HG02642 (cell line): ENCODE measurements around the gene TTC28.

ENCODE experiments used
- ATAC-seq: cut with Tn5 transposase; IDR thresholded peaks from one replicate; pipeline ENCODE4 v1.9.1; 2021; ENCODE audit warnings: mild to moderate bottlenecking; ENCODE audit not compliant: unreplicated experiment, poor library complexity

The TTC28 gene

DNA sequence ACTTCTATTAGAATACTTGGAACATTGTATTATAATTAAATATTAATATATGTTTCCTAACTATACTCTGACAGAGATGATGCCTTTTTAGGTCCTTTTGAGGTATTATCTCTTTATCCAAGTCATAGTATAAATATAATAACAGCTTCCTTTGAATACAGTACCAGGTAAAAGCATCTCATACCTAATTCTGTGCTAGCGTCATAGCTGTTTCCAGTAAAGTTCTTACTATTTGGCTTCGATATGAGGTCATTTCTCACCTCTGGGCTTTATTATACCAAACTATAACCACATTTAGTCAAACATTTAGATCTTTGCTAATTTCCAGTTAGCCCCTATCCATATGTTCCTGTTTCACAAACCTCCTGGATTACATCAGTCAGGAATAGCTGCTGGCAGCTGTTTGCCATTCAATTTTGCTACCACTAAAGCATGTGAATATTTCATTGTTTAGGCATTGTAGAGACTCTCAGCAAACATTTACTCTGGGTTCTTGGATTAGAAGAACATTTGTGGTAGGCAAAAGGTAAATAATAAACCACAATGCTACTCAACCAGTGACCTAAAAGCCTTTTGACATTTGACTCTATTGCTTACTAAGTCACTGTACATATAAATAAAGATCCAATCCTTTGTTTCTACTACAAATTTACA lies 255.1 kb downstream of the TTC28 start:
- ATAC-seq: no peak

DNA sequence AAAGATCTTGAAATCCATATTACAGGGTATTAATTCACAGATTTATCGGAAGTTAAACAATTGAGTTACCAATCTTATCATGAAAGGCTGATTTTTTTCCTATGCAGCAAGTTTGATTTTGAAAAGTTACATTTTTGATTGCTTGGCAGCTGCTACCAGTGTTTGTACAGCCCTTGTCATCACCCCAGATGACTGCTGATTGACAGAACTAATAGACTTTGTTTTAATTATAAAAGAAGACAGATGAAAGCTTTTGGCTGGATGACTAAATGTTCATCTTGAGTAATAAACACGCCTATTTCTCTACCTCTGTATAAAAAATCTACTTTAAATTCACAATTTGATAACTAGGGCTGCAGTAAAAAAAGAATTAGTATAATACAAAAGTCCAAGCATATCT lies 259.7 kb downstream of the TTC28 start:
- ATAC-seq: no peak

DNA sequence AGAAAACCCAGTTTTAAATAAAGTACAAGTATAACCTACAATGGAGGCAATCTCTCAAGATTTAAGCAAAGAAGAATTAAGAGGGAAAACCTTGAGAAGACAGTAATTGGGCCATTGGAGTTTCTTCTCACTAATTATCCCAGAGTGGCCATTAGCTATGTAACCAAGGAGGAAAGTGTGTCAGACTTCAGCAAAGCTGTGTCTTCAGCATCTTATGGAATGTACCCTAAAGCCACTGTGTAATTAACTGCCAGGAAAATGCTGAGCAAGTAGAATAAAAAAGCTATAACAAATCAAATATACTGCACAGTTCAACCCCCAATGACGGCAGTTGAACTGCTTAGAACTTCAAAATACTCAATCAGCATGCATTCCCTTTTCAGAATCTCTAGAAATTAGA lies 261.6 kb downstream of the TTC28 start:
- no peak for ATAC-seq

DNA sequence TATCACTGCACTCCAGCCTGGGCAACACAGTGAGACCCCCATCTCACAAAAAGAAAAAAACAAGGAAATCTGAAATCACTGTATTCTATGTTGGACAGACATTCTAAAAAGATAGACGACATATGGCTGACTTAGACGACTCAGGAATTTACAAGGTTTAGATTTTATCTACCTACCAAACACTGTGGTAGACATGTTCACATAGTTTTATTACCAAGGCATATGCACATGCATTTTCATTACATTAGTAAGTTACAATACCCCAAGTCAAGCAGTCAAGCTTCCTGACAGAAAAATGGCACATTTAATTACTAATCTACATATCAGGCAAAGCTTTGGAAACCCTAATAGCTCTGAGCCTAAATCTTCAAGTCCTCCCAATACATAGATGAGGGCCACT lies 262.2 kb downstream of the TTC28 start:
- ATAC-seq: no peak

DNA sequence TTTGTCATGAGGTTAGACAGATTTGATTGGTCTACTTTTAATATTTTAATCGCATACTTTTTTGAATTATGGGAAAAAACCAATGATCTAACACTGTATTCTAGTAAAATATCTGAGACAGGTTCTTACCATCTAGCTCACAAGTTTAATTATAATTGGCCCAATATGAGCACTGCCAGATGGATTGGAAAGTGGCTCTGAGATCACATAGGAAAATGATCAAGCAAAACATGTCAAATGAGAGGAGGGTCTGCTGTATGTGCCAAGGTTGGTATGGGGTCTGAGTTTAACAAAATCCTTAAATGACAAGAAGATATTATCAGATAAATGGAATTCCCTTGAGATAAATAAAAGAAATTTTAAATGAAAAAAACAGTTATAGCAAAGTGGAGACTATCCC lies 264.7 kb downstream of the TTC28 start:
- no peak for ATAC-seq

DNA sequence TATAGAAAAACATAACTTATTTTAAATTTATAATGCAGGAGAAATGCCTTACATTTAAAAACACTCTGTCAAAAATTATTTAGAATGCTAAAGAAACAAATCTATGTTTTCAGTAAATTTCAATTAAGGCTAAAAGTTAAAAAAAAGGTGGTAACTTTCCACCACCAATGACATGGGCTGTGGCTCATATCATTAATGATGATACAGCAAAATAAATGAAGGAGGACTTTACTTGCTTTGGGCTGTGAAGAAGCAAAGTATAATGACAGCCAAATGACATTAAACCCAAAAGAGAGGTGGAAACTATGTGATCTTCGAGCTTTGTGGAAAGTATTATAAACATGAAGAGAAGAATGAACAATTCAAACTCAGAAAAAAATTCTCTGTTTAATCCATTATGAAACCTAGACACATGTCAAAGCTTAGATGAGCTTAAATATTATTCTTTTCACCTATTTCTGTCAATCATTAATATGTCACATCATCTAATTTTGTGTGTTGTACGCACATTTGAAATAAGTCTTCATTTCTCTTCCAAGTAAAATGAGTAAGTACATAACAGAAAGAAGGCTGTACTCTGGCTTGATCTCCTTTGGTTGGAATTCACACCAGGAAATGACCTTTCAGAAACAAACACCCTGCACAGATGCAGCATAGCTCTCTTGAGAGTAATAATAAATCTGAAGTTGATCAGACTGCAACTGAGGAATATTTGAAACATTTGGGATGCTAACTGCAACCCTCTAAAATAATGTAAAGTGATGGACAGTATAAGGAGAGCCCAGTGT lies 265.8 kb downstream of the TTC28 start:
- no peak for ATAC-seq

DNA sequence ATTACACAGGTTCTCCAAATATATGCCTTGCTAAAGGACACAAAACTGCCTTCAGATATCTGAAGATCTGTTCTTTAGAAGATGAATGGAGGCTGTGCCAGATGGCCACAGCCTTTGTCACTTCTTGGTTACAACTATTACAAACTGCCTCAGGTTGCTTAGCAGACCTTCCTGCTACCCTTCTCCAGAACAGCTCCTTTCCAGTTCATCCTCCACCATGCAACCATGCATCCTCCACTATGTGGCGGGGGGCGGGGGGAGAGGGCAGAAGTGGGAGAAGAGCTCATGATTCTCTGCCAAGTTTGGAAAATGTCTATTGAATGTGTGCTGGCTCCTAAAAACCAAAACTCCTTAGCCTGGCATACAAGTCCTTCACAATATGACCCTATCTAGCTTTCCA lies 267.5 kb downstream of the TTC28 start:
- ATAC-seq: no peak

DNA sequence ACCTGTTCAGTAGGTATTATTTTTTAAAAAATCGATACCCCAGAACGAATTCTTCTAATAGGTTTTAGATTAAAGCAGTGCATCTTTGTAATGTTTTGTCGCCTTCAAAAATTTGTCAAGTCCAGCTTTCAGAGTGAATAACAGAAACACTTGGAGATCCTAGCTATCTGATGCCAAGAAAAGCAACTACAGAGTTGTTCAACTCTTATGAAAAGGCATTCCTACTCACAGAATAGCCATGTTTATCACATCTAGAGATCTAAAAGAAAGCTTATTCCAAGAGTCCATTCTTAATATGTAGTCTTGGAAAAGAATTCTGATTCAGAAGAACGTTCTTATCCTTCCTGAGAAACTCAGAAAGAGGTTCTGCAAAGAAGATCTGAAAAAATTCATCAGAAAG lies 268.5 kb downstream of the TTC28 start:
- no peak for ATAC-seq

DNA sequence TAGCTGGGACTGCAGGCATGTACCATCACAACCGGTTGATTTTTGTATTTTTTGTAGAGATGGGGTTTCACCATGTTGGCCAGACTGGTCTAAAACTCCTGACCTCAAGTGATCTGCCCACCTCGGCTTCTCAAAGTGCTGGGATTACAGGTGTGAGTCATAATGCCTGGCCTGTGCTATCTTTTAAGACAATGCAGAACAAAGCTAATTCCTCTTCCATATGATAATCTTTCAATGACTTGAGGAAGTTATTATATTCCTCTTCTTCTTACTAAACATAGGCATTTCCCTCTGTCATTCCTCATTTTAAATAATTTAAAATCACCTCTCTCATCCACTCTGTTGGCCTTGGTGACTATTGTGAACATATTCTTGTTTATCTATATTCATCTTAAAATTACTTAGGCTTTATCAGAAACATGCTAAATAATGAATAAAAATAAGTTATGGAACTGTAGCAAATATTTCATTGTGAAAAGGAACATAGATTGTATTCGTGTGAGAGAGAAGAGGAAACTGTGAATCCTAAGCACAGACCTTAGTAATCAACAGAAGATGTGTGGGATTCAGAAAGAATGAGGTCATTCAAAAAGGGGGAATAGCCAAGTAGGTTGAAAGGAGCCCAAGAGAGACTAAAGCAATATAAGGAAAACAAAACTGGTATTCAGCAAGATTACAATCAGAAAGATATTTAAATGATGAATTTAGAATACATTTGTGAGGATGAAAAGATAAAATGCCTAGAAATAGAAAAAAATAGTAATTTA lies 269.4 kb downstream of the TTC28 start:
- ATAC-seq: no peak

DNA sequence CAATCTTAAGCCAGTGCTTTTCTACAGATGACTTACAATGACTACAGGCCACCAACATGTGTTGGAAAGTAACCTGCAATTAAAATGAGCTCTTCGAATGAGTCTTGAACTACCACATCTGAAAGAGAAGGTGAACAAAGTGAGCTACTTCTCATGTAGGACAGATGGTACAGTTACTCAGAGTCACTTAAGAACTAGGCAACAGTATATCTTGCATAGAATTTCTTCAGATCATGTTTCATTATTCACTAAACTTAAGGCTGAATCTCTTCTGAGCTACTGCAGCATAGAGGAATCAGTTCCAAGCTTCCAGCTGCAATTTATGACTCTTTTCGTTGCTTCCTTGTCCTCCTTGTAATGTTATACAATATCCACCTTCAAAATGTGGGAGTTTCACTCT lies 270.9 kb downstream of the TTC28 start:
- no peak for ATAC-seq

DNA sequence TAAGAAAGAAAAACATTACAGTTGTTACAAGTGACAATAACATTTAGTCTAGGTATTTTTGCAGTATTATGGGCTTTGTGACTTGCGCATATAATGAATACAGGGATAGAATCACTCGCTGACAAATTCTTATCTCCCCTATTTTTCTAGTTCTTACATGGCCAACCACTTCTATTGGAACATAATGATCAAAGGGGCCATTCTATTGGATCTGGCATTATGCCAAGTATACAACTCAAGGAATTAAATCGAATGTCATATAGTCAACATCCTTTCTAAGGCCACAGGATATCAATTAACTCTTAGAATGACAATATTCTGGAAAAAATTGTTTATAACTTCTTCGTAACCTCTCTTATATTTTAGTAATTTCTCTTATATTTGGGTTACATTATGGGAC lies 272.0 kb downstream of the TTC28 start:
- no peak for ATAC-seq

DNA sequence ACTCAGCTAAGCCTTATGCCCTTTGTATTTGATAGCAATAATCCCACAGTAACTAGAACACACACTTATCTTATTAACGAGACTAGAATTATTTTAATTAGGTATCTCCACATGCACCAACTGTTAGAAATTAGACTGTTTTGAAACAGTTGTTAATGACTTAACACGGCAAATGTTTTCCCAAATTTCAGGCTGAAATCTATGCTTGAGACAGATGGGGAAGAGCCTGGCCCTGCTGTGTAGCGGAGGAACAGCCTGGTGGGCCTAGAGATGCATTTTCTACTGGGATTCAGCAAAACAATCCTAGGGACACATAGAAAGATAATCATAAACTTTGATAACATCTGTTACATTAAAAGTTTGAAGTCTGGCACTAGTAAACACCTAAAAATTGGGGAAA lies 273.4 kb downstream of the TTC28 start:
- ATAC-seq: no peak

DNA sequence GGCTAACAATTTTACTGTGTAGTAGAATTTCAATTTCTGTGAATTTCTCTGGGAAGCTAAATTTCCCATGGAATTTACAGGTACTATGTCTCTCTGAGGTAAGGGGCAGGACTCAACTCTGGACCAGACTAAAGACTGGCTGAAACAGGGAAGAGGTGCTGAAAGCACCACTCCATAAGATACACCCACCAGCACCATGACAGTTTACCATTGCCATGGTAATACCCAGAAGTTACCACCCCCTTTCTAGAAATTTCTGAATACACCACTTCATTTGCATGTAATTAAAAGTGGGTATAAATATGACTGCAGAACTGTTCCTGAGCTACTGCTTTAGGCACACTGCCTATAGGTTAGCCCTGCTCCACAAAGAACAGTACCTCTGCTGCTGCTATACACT lies 274.1 kb downstream of the TTC28 start:
- no peak for ATAC-seq

DNA sequence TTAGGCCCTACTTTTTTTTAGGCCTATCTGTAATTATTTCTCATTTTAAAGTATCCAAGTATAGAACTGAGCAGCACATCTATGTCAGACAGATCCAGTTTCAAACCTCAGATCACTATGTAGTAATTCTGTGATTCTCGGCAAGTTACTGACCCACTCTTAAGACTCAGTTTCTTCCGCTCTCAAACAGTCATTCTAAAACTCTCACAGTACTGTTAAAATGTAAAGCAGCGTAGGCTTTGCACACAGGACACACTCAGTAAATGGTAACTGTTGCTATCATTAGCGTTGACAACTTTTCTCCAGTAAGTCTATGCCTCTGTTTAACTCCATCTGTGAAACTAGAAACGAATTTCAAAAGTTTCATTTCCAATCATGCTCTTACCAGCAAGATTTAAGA lies 277.1 kb downstream of the TTC28 start:
- no peak for ATAC-seq

DNA sequence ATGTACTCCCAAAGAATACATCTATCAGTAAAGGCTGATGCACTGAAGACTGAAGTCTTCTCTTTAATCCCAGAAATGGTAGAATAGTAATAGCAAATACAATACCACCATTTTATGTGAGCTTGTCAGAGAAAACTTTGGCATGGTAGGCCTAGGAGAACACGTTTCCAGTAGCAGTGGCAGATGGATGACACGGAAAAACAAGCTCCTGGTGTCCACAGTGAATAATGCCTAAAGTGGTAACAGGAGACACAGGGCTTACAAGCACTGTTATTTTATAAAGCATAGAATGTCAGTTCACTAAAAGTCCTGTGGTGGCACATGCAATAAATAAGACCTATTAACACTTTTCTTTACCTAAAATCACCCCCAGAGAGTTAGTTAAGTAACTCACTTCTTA lies 277.6 kb downstream of the TTC28 start:
- ATAC-seq: no peak

DNA sequence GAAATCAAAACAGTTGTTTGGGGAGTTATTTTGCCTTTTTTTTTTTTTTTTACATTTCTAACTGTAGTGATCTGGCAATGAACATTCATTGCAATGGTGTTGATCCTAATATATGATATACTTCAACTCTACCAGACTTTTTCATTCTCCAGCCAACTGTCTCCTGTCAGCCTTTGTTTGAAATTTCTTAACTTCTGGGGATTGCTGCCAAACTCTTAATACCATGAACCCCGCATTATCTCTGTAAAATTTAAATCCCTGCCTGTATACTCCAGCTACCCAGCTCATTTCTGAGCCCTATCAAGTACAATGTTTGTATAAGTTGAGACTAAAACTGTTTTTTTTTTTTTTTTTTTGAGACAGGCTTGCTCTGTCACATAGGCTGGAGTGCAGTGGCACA lies 280.7 kb downstream of the TTC28 start:
- no peak for ATAC-seq

DNA sequence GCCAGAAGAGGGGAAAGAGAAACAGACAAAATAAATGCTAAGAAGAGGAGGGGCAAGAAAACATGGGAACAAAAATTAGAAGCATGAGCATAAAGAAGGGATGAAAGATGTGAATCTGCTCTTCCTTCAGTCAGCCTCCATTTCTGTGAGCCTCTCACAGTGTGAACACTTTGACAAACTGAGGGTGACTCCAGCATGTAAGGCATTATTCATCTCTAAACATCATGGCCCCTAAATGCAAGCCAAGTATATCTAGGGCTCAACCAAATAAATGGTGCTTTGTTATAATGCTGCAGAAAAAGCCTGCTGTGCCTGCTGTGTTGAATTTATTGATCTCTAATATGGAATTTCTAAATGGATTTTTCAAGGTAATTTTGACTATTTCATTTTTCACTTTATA lies 281.3 kb downstream of the TTC28 start:
- no peak for ATAC-seq

DNA sequence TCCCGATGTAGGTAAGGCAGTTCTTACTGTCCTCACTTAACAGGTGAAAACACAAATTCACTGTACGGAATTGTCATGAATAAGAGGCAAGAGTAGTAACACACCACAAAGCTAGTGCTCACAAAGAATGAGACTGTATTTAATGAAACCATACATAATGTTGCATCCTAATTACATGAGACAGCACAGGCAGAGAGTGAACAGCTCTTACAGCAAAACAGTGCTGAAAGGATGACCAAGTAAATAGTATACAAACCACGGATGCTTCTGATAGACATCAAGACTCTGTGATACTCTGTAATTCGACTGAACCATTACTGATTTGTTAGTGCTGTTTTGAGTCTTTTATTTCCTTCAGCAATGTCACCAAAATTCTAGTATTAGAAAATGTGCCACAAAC lies 282.3 kb downstream of the TTC28 start:
- no peak for ATAC-seq

DNA sequence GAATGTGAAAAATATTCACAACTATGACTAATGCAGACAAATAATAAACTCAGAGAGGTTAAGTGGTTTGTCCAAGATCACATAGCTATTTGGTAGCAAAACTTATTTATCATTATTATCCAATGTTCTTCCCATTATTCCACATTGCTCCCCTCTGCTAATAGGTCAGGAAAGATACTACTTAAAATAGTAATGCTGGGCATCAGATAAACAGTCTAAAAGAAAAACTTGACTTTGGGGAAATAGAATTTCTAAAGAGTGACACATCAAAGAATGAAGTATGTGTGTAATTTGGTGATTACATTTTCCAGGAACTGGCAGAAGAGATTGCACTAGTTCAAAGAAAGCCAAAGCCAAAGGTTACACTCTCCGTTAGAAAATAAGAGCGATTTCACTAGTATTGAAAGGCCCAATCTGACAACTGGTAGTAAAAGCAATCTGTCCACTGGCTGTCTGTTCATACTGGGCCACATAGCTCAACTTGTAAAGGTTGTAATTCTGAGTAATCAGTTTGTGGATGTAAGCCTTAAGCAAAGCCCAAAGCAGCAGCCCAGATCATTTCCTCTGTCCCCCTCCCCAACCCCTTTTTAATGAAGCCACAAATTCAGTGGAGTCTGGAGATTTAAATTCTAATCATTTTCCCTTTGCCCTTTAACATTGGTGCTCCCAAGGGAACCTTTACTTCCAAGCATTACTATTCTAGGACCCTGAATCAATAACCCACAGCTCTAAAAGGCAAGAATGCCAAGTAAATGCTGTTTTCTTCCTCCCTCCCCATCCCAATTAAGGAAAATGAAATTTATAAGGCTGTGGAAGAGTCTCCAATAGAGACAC lies 283.5 kb downstream of the TTC28 start:
- no peak for ATAC-seq

DNA sequence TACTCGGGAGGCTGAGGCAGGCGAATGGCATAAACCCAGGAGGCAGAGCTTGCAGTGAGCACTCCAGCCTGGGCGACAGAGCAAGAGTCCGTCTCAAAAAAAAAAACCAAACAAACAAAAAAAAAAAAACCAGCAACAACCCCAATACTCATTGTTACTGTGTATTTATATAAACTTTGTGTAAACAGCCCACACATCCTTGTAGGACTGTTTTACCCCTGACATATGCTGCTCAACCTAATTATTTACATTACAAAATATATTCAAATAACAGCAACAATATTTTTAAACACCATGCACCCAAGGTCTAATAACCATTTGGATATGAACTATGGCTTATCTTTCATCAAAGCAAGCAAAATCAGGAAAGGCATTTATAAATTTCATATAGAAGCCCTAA lies 284.1 kb downstream of the TTC28 start:
- ATAC-seq: no peak
